CD1c-positive myeloid dendritic cell (primary cell): ENCODE data around the gene LDB2.

Experiments
- DNase-seq: peaks from one replicate; pipeline ENCODE4 v3.0.0-alpha.2; 2016; ENCODE audit errors: extremely low spot score

Gene LDB2

DNA sequence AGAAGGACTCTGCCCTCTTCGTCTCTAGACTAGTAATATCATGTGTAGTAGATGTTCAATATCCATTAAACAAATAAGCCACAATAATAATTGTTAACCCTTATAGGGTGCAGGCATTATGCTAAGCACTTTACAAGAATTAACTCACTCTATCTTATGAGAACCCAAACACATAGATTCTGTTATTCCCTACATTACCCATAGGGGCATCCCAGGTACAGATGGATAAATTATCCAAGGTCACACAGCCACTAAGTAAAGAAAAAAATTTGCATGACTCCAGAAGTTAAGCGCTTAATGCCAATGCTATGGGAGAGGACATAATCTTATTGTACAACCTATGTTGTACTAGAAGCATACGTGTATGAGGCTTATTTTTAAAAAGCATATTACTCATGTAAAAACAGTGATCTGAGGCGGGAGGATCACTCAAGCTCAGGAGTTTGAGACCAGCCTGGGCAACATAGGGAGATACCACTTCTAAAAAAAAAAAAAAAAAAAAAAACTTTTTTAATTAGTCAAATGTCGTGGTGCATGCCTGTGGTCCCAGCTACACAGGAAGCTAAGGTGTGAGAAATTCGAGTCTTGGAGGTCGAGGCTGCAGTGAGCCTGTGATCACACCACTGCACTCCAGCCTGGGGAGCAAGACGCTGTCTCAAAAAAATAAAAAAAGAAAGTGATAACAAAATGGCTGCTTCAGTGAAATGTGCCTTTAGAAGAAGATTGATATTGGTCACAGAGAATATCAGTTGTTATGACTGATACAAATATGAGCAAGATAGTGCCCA is 13.6 kb downstream of the LDB2 start:
- DNase-seq: no peak

DNA sequence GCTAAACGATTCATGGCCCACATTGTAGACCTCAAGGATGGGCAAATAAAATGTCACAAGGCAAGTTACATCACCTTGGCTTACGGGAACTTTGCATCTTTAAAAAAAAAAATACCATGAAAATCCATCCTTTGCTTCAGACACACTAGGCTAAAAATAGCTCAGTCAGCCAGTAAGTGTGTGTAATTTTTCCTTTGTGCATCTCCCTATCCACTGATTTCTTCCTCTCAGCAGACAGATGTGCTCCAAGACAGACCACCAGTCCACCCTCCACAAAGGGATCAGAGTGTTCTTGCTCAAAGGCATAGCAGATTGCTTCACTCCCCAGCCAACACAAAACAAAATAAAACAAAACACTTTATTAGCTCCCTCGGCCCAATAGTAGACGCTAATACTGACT is 14.6 kb downstream of the LDB2 start:
- no peak for DNase-seq

DNA sequence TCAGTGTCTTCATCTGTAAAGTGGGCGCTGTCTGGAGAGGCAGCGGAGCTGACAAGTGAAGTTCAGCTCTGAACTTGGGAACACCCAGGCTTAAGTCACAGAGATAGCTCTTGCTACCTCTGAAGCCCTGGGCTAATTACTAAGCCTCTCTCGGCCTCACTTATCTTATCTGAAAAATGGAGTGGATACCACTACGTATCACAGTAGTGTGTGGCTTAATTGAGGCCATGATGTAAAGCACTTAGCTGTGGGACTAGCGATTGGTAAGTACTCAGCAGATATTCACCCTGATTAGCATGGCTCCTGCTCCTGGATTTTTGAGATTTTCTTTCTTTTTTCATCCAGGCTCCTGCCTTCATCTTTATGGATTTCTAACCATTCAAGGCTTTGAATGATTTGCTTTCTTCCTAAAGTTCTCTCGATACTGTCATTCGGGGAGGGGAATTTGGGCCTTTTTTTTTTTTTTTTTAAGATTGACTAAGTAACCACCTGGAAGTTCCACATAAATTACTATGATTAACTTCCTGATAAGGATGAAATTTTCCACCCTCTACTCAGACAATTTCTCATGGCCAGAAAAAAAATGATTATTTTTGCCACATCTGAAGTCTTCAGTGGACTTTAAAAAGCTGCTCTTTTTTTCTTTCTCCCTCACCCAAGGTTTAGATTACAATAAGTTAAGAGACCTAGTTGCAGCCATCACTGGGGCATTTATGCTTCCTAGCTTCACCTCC is 17.1 kb downstream of the LDB2 start:
- no peak for DNase-seq

DNA sequence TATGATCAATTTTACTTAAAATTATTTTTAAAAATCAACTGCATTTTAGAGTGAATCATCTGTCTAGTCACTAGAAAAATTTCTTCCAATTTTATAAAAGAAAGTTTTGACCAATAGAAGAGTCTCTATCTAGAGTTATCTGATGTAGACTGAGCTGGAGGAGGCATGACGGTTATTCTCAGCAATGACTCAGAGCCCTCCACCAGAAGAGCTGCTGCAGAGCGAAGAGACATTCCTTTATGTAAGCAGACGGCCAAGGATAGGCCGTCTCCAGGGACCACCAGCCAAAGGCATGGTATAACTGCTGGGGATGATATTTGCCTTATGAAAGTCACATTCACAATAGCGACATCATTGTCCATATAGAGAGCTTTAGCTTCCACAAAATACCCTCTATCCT is 23.0 kb downstream of the LDB2 start:
- no peak for DNase-seq

DNA sequence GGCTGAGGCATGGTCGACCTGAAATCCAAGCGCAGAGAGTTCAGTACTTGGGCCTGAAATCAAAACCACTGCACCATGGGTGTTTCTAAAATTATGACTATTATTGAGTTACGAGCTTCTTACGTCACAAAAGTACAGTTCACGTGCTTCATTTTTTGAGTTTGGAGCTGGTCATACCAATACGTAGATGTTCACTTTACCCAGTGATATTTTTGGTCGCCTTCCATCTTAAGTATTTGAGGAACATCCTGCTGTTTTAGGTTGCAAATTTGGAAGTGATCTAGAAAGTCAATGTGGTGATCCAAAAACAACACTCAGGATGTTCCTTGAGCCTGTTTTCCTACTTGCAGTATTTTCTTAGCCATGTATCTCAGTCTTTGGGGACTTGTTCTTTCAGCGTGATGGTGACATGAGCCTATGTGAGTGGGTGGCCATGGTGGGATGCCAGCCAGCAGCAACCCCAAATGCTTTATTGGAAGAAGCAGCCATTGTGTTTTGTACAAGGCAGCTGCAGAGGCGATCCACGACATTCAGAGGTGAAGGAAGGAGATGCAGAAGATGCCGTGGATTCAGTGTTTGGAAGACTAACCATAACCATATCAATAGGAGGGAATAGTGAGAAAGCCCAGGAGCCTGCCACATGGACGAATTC is 28.7 kb downstream of the LDB2 start:
- no peak for DNase-seq

DNA sequence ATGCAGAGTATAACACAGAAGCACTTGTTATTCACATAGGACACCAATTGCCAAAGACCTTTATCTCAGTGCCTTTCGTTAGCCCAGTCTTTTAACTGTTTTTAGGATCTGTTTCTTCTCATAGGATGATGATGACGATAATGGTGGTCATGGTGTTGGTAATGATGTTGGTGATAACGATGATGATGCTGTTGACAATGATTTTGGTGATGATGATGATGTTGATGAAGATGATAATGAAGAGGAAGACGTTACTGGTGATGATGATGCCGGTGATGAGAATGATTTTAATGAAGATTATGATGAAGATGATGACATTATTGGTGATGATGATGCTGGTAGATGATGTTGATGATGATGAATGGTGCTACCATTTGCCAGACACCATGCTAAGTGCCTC is 29.8 kb downstream of the LDB2 start:
- no peak for DNase-seq

DNA sequence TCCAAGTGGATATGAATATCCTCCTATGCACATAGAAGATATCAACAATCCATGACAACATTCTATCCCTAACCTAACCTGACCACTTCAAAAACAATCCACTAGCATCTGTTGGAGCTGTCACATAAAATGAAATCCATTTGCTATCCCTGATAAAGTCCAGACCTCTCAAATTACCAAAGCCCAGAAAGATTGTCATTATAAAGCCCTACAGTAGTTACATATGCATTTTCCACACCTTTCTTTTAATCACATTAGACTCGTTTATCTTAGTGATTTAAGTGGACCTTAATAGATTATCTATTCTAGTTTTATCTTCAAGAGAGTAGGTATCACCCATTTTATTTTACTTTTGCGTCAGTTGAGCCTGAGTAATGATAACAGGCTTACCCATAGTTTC is 30.6 kb downstream of the LDB2 start:
- no peak for DNase-seq

DNA sequence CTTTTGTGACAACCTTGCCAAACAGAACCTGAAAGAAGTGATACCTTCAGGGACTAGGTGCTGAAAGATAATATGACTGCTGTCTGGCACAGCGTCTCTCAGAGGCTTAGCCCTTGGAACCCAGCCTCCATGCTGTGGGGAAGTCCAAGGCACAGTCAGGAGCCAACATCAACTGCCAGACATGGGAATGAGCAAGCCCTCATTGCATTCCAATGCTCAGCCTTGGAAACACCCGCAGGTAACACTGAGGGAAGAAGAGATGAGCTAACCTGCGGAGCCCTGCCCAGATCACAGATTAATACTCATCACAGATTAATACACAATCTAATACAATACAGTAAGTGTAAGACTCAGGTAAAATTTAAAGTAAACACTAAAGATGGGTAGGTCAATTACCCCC is 31.5 kb downstream of the LDB2 start:
- no peak for DNase-seq

DNA sequence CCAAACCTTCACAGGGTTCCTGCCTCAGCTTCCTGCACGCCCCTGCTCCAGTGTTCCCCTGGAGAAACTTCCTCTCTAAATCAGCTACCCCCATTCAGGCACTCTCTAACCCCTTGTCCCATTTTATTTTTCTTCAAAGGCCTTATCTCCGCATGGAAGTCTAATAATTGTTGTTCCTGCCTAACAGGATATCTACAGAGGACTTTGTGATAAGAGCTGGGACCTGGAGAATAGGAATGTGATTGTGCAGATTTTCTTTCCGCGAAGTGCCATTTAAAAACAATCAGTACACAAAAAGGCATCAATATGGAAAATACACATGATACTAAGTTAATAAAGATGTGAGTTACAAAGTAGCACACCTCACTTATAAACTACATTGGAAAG is 32.6 kb downstream of the LDB2 start:
- no peak for DNase-seq

DNA sequence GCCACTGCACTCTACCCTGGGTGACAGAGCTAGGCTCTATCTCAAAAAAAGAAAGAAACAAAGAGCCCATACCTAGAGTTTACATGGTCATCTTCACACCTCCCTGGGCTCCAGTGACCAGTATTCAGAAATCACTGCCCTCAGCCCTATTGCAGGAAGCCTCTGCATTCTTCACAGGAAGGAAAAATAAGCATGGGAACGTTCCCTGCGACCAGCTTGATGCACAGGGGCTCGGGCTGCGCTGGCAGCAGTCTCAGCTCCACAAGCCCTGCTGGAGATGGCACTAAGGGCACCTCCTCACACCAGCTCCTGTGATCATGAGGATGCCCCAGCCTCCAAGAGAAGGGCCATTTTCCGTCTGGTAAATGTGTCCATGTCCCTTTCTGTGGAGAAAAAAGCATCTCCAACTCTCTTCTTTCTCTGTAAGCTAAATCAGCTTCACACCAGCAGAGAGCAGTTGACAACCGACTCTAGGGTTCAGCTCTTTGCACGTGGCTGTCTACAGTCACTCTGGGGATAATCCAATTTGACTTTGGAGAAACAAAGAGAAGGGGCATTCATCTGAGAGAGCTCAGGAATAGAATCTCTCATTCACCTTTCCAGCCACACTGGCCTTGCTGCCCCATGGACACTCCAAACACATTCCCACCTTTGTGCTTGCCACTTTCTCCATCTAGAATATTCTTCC is 33.1 kb downstream of the LDB2 start:
- no peak for DNase-seq

DNA sequence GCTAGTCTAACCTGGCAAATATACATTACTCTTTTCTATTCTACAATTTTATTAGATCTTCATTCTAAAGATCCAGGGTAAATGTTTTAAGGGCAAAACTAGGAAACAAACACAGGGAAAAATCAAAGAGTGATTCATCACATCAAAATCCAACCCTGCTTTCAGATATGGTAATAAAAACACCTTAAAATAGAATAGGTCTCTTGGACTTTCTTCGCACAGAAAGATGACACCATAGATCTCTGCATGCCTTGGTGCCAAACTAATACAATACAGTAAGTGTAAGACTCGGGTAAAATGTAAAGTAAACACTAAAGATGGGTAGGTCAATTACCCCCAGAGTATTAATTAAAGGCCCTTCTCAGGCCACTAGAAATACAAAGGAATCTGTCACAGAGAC is 34.2 kb downstream of the LDB2 start:
- DNase-seq: no peak

DNA sequence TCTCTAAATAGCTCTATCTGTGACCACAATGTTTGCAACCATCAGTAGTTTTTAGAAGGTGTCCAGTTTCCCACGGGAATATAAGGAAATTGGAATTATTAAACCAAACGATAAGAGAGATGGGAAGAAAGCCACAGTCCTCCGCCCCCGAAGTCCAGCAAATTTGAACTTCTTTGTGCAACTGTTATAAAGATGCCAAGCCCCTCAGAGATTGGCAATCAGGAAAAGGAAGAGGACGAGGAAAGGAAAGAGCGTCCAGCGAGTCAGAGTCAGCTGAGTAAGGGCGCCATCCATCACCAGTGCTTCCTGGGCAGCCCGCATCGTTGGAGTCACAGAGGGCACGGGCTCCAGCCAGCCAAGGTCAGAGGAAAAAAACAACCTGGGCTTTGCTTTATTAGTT is 35.7 kb downstream of the LDB2 start:
- DNase-seq: no peak

DNA sequence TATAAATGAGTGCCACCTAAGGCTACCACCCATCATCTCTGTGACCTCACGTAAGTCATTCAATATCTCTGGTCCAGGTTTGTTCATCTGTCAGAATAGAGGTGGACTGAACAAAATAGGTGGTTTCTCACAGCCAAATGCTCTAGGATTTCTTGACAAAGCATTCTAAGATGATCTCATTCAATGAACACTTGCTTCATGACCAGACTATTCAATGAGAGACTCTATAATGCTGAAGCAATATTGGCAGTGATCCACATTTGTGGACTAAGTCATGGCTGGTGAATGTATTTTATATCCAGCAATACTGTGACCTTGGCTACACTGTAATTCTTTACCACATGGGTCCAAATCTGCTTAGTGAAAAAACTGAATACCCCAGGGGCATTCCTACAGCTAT is 37.9 kb downstream of the LDB2 start:
- no peak for DNase-seq

DNA sequence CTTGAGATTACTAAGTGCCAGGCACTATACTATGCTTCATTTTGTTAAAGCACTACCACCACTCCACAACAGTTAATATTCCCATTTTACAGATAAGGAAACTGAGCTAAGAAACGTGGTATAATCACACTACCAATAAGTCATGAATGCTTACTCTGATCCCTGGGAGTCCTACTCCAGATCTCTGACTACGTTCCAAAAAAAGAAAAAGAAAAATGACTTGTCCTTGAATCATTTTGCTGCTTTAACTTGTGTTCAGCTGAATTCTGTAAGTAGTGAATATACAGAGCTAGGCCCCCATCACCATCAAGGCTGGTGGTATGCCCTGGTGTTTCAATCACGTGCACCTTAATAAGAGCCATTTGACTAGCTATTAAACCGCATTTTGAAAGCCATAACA is 39.4 kb downstream of the LDB2 start:
- no peak for DNase-seq

DNA sequence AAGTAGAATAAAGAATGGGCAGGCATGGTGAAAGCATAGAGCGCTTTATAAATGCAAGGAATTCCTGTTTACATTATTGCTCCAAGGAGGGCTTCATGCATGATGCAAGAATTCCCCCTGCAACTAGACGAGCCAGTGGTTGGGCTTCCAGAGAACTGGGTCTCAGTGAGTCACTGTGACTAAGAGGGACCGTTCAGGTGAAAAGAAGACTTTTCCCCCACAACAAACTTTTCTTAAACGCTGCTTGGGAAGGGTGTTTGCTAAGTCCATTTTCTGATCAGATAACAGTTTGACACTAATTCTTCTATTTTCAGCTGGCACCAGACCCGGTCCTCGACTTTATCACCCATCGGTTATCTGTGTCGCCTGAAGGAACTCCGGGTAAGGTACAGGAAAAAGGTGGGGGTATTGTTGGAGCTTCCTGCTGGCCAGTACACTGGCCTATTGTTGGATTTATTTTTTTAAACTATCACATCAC is 40.1 kb downstream of the LDB2 start:
- DNase-seq: no peak

DNA sequence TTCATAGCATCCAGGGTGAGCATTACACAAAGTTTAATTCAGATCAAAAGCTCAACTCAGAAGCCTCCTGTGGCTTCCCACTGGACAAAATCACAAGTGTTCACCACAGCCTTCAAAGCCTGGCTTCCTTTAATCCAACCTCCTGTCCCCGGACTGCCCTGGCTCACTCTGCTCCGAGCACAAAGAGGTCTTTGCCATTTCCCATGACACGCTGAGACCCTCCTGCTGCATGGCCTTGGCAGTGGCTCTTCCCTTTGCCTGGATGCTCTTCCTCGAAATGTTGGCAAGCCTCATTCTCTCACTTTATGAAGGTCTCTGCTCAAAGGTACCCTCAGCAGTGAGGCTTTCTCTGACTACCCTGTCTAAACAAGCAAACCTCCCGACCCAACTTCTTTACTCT is 41.0 kb downstream of the LDB2 start:
- no peak for DNase-seq

DNA sequence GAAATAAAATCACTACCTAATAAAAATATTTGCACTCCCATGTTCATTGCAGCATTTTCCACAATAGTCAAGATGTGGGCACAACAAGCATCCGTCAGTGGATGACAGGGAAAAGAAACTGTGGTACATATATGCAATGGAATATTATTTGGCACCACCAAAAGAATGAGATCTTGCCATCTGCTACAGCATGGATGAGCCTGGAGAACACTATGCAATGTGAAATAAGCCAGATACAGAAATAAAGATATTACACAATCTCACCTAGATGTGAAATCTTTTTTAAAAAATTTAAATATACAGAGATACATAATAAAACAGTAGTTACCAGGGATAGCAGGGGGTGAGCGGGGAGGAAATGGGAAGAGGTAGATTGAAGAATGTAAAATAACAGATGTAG is 44.8 kb downstream of the LDB2 start:
- DNase-seq: no peak

DNA sequence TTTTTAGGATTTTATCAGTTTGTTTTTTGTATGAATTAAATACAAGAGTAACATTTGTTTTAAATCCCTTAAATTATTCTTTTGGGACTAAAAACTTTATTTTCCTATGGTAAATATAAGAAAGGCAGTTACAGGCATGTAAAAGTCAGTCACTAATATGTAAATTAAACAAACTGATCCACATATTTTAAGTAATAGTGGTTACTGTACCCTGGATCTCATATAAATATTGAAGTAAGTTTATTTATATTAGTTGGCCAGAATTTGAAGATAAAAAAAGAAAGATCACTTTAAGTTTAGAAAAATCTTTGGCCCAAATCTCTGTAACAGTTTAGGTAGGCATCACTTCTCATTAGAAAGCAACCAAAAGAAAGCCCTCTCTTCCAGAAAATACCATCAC is 45.8 kb downstream of the LDB2 start:
- no peak for DNase-seq

DNA sequence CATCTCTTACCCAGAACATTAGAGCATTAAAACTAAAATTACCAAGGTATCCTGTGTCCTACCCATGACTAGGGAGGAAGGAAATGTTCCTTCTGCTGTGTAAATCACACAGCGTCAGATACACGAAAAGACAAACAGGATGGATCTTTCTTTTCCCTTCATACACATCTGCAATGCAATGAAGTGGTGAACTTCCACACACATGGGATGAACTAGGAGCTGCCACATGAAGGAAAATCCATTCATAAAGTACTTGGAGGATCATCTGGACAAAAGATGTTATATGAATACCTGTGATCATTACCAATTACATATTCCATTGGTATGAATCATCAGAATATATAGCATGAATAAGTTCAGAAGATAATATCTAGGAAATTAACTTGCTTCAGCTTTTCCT is 46.2 kb downstream of the LDB2 start:
- no peak for DNase-seq

DNA sequence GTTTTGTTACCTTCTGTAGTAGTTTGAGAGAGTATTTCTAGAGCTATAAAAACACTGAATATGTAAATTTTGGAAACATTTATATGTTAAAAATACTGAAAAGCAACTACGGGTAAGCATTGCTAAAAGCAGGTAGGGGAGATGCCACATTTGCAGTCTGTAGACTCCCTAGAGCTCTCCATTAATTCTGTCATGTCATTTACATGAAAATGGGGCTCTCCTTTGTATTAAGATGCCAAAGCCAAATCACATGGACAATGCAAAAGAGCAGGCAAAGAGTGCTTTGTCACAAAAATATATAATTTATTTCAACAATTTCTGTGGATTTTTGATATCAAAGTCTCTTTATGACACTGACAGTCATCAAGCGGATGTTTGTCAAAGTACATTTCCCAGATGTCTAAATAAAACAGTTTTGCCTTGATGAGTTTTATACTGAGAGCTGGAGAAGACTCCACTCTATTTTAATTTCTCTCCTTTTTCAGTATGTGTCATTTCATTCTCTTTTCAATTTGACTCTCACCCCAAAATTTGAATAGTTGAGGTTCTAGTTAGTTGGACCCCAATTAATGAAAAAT is 51.8 kb downstream of the LDB2 start:
- DNase-seq: no peak

DNA sequence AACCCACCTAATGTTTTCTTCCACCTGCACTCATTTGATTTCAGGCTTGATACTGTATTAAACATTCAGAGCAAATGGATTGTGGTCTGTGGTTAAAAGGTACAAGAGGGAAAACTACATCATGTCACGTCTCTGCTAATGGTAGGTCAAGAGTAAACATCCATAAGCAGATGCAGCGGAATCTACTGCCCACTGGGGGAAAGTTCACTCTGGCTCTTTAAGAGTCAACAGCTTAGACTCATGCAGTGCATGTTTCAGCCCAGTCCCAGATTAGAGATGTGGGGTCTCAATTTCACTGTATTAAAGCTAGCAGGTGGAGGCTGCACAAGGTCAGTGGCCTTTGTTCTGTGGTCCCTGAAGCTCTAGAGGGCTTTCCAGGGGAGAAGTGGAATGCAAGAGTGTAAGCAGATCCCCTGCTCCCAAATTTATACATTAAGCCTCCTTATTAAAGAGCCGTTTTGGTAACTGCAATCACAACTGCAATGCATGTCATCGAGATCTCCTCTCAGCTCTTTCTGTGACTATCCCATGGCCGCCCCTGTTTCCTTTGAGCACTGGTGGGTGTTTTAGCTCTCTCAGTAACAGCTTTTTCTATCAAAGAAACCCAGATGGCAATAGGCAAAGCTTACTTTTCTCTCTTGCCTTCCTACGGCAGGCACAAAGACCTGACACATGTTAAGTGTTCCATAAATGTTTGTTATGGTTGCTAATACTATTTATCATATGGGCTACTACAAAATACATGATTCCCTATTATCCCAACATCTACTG is 53.4 kb downstream of the LDB2 start:
- no peak for DNase-seq
